HG02623 (cell line): ENCODE data around the gene PWWP3B.
"Not testable (repeated sequence)": the region's sequence is repeated elsewhere in the genome, so short reads cannot be mapped to it uniquely, and the experiment has no call there.

Source experiments
- ATAC-seq: cut with Tn5 transposase; IDR thresholded peaks from one replicate; pipeline ENCODE4 v1.9.1; 2021; ENCODE audit warnings: moderate library complexity; ENCODE audit not compliant: unreplicated experiment

The PWWP3B gene

DNA sequence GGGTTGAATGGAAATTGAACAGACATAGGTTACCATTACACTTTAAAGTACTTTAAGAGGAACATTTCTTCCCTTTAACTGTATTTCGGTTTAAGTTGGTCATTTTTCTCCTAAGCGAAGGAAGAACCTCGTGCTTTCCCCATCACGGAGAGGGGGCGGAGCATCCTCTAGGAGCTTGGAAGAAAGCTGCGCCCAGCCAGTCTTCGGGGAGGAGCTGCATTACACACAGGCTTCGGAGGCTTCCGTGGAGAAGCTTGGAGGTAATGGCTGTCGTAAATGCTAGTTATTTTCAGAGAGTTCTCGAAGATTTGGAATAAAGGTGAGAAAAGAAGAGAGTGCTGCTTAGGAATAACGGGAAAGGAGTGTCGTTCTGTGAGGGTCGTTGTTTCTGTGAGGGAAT, at the start of gene PWWP3B:
Gene PWWP3B, plus strand, starts transcription at position 199 of the 400 bp plus-strand sequence. CDS start 37,128 bp downstream, outside the sequence.
- no peak for ATAC-seq

DNA sequence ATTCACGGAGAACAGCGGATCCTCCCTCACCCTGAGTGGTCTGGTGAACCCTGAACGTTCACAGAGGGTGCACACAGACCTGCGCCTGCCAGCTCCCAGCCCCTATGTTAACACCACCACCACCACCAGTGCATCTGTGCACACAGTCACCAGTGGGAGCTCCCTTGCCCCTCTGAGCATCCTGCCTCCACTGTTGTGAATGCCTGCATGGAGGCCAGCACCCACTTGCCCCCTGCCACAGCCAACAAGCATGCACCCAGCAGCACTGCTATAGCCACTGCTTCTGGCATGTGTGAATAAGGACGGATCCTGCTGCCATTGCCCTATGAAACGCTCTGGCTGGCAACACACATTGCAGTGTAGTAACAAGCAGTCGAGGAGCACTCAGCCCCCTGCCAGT, 29.1 kb upstream of the PWWP3B start:
- ATAC-seq = no peak

DNA sequence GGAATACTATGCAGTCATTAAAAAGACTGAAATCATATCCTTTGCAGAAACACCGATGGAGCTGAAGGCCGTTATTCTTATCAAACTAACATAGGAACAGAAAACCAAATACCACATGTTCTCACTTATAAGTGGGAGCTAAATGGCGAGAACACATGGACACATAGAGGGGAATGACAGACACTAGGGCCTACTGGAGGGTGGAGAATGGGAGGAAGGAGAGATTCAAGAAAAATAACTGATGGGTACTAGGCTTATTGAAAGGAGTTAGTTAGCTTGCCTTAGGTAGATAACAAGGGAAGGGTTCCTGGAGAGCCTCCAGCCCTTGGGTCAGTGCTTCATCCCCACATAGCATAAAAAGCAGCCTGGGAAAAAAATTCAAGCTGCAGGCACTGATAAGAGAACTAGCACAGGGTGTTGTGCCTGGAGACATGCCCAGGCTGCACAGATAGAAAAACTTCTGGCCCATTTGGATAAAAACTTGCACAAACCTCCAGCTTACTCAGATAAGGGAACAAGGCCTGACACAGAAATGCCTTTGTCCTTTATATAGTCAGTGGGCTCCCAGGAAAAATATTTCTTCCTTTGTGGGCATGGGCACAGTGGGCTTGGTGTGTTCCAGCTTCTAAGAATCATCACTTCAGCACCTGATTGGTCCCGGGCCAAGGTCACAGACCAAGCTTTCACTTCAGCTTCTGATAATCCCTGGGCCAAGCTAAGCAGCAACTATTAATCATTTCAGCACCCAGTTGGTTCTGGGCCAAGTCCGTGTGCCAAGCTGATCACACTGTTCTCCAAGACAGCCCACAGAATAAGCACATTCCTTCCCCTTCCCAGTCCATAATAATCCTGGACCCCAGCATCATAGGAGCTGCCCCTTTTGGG, 23.1 kb upstream of the PWWP3B start:
- ATAC-seq = no peak

- ATAC-seq = no peak
Measured at GRCh38 chrX:106150701-106151100, 17.4 kb upstream of the PWWP3B start.

DNA sequence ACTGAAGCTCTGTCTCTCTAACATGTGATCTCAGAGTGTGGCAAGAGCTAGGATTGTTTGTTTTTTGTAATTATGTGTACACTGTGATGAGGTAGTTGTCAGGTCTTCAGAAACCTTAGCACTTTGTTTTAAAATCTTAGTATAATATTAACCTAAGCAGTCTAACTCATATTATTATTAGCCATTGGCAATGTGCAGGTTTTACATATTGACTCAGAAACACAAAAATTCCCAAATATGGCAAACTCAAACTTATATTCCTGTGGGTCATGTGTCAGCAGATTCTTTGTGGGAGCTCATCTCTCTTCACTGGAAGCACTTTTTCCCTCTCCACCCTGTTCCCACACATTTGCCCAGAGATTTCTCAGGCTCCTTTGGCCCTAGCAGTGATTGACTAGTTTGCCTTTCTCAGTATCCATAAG, 8.2 kb upstream of the PWWP3B start:
- no peak for ATAC-seq

DNA sequence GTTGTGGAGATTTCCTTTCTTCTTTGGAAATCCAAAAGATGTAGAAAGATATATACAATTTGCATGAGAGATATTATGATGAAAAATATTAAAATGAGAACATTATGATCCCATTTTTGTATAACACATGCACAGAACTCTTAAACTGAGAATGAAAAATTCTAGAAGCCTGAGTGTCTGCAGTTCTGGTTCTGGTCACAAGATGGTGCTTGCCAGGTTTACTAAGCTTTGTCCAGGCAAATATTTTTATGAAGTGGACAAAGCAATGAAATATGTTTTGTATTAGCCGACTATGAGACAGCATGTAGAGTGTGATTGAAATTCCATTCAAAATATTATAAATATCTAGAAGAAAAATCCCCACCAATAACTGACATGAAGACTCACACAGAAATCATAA, 2.2 kb downstream of the PWWP3B start:
- ATAC-seq = no peak

GRCh38 chrX:106171293-106171820, 3.3 kb downstream of the PWWP3B start:
- ATAC-seq = no peak

GRCh38 chrX:106177106-106177981, 9.2 kb downstream of the PWWP3B start:
- ATAC-seq = no peak

GRCh38 chrX:106177982-106178321, 9.8 kb downstream of the PWWP3B start:
- no peak for ATAC-seq

DNA sequence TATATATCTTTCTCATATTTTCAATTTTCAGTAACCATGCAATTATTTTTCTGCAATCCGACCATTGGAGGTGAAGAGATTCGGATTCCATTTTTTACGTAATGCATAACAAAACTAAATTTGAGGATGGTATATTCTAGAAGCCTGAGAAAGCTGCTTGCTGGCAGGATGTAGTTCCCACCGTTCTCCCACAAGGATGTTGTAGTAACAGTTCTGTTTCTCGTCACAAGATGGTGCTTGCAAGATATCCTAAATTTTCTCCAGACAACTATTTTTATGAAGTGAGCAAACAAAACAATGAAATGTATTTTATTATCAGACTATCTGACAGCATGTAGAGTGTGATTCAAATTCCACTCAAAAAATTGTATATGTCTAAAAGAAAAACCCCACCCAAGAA, 10.7 kb downstream of the PWWP3B start:
- ATAC-seq = no peak

DNA sequence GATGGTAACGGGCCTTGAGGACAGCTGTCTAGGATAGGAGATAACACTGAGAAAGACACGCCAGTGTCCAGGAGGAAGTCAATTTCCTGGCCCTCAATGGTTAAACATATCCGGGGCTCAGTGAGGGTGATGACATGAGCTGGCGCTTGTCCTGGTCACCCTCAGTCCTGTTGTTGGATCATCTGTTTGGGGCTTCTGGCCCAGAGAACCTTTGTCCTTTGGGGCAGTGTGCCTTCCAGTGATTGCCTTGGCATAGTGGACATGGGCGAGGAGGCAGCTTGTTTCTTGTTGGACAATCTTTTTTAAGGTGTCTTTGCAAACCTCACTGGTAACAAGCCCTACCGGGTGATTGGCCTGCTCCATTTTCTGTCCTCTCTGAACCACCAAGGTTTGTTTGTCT, 15.6 kb downstream of the PWWP3B start:
- not testable (repeated sequence) for ATAC-seq

DNA sequence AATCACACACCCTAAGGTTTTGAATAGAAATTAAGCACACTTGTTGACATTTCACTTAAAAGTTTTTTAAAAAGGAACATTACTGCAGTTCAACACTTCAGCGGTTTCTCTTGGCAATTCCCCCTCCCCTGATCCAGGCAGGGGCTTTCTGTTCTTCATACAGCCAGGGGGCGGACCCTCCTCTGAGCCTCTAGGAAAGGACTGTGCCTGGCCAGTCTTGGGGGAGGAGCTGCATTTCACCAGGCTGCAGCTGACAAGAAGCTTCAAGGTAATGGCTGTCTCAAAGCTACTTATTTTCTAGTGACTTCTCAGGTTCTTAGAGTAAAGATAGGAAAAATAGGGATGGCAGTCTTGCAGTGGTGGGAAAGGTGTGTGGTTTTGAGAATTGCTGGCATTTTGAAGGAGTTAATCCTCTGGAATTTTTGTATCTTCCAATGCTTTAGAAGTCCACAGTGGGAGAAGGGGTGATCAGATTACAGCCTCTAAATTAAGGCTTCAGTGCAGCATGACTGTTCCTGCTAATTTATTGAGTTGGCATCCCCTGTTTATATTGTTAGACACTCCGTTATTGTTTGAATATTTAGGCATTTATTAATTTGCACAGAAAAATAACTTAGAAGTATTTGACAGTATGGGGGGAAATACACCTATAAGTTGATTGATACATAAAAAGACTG, 33.5 kb downstream of the PWWP3B start:
- no peak for ATAC-seq

GRCh38 chrX:106203315-106203714, 35.2 kb downstream of the PWWP3B start:
- ATAC-seq = no peak

DNA sequence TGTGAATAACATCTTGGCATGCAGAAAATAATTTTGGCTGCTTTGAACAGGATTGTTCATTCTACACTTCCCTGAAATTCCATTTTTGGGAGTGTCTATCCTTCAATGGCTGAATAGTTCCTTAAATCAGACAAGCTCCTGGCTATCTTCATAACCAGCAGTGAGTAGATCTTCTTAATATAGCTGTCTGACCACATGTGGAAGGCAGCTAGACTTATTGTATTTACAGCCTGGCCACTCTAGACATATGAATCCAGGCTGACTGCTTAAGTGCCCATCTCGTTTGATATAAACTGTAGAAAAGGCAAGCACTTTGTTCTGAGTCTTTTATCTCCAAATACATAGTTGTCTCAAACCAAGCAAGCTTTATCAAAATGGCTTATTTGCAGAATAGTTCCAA, 40.0 kb downstream of the PWWP3B start:
- no peak for ATAC-seq
